ENCODE results near the gene BRPF3.

Gene BRPF3

DNA sequence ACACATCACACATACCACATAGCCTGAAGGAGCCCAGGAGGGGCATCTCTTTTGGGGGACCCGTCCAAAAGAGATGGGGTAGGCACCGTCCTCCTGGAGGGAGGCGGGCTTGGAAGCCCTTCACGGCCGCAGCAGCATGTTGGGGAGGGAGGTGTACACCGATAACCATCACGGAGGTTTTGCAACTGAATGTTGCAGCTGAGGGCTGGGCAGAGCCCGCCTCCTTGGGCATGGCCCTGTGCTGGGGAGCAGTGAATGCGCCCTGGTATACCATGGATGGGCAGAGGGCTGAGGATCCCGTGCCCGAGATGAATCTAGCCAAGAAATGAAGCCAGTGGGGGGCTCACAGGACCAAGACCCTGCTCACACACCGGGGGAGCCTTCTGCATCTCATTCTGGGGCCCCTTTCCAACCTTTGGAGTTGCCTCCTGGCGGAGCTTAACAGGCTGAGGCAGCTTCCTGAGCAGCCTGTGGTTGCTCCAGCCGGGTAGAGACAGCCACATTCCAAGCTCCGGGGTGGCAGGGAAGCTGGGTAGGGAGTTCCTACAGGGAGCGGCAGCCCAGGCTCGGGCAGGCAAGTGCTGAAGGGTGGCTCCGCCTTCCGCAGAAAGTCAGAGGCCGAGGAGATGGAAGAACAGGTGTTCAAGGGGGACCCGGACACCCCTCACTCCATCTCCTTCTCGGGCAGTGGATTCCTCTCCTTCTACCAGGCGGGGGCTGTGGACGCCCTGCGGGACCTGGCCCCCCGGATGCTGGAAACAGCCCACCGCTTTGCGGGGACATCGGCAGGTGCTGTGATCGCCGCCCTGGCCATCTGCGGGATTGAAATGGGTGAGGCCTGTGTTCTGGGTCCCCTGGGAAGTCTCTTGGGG is 73.5 kb downstream of the BRPF3 start, which contains the start of gene PNPLA1:
PNPLA1 (plus strand) TSS at position 227 of the 872 bp plus-strand sequence; CDS start at position 627, 400 bp downstream.
- no peak for DNase-seq (ENCODE audit: low read depth)

DNA sequence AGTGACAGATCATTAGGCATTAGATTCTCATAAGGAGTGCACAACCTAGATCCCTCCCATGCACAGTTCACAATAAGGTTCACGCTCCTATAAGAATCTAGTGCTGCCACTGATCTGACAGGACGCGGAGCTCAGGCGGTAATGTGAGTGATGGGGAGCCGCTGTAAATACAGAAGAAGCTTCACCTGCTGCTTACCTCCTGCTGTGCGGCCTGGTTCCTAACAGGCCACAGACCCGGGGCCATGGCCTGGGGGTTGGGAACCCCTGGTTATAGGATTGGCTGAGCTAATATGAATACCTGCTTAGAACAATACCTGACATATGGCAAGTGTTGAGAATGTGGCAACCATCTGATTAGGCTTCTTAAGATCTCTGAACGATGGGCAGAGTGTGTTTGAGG is 75.7 kb downstream of the BRPF3 start:
- no peak for DNase-seq (ENCODE audit: low read depth)

DNA sequence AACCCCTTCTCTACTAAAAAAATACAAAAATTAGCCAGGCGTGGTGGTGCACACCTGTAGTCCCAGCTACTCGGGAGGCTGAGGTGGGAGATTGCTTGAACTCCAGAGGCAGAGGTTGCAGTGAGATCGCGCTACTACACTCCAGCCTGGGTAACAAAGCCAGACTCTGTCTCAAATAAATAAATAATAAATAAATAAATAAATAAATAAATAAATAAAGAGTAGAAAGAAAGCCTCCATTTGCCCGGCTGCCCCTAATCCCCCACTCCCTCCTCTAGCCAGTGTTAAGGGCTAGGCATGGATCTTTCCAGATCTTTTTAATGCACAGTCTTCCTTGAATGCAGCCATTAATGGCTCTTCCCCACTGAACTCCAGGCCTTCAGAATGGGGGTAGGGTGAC is 76.5 kb downstream of the BRPF3 start:
- no peak for DNase-seq (ENCODE audit: low read depth)

DNA sequence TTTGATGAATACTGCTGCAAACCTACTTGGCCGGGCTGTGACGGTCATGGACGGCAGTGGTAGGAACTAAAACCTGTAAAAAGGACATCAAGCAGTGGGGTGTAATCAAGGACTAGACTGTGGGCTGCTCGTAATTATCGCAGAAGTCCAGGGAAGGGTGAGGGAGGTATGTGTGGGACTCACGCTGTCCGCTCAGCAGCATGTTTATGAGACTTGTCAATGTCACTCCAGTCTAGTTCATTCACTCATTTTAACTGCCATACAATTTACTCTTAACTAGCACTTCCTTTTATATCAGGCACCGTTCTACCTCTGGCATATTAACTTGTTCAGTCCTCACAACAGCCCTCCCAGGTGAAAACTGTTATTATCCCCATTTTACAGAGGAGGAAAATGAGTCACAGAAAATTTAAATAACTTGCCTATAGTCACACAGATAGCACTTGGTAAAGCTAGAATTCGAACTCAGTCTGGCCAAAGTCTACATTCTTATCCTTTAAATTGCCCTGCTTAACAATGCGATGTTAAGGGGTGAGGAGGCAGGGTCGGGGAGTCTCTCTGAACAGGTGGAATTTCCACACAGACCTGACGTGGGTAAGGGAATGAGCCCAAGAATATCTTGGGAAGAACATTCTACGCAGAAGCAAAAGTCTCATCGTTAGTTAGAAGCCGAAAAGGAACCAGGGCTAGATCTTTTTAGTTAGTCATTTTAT is 77.4 kb downstream of the BRPF3 start:
- DNase-seq (ENCODE audit: low read depth), result no peak

DNA sequence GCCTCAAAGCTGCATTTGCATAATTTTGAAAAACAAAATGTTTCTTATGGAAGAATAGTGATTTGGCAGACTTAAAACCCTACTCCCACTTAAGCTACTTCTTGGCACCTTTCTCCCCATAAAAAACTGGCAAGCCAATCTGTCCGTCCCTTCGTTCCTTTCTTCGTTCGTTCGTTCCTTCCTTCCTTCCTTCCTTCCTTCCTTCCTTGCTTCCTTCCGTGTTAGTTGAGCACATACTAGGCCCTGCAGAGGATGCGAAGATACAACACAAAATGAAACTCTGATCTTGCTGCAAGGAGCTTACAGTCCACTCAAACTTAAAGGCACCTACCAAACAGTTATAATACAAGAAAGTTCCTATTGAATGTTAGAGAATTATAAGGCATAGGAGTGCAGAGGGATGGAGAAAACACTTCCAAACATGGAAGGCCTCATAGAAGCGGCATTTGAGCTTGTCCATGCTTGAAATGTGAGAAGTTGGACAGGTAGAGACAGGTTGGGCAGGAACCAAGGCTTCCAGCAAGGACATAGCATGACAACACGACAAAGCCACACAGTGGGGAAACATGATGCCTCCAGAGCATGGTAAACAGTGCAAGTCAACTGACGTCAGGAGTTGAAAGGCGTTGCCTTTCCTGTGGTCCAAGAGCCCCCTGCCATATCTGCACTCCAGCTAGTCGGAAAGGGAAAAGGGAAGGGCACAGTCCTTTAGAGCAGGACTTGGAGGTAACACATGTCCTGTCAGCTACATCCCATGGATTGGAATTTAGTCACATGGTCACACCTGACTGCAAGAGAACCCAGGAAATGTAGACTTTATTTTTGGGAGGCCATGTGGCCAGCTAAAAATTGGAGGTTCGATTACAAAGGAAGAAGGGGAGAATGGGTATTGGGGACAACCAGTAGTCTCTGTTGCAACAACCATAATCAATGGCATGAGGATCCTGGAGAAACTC is 80.3 kb downstream of the BRPF3 start:
- DNase-seq (ENCODE audit: low read depth), result no peak

DNA sequence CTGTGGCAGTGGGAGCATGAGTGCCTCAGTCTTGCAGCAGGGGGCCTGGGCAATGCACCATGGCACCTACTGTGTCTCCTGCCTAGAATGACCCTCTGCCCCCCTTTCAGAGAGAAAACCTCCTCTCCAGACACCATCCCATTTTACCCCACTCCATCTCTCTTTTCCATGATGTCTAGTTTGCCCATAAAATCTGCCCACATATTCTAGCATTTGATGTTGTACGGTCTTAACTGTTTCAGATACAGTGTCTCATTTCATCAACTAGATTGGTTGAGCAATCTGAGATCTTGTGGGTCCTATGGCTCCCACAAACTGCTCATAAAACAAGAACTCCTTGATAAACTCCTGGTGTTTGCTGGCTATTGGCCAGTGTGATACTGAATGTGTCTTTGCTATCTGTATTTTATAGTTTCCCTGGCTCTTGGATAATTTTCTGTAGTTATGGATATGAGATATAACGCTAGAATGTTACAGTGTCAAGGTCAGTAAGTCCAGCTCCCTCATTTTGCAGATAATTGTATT is 81.5 kb downstream of the BRPF3 start:
- DNase-seq (ENCODE audit: low read depth), result no peak

DNA sequence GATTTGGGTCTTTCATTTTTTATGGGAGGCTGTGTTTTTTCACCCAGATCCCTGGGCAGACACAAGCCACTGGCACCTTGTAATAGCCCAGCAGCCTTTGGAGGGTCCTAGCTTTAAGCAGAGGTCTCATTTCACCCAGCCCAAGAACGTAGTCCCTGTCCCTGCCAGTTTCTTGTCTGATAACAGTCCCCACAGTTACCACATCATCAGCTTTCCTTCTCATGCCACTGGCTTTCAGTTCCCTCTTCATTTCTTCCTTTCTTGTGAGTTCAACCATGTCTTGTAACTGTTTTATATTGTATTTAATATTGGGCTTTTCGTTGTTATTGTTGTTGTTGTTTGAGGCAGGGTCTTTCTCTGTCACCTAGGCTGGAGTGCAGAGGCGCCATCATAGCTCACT is 83.9 kb downstream of the BRPF3 start:
- no peak for DNase-seq (ENCODE audit: low read depth)

DNA sequence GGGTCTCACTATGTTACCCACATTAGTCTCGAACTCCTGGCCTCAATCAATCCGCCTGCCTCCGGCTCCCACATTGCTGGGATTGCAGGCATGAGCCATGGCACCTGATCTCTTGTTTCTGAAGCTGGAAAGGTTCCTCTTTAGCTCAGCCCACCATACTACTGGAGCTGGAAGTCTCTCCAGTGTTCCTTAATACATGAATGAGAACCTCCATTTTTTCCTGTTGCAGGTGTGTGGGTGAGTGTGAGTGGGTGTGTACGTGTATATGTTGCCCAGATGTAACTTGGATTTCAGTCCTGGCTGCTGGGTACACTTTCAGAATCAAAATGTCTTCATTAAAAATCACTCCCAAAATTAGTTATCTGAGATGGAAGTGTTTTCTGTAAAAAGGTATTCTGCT is 84.4 kb downstream of the BRPF3 start:
- no peak for DNase-seq (ENCODE audit: low read depth)
